OCI-LY7 (cell line): ENCODE measurements around the gene SOX2. TPM values are rescaled to one million over a fixed set of nuclear protein-coding genes. Genes with fewer than 3 reads are reported as not detected.

Experiments used
- BruUV-seq: library from RNA; stranded (reverse); fragments of 400-500 nt; replicated peaks from 2 replicates; lab custom pipeline; 2021; lab: Mats Ljungman, UMichigan
- CTCF ChIA-PET: fragments of 300-600 bp; sonication (Branson Sonifier 250); formaldehyde crosslinking; loops from one replicate; lab custom pipeline; 2022; ENCODE audit warnings: antibody characterized with exemption; ENCODE audit not compliant: unreplicated experiment; lab: Charles Lee
- POLR2A ChIA-PET: fragments of 300-600 bp; sonication (Branson Sonifier 250); formaldehyde crosslinking; loops from one replicate; lab custom pipeline; 2022; ENCODE audit warnings: antibody characterized with exemption; lab: Charles Lee
- DNase-seq: peaks from one replicate; pipeline ENCODE4 v3.0.0-alpha.2; 2015; ENCODE audit warnings: low spot score
- H2AFZ ChIP-seq: fragments of 200-600 bp; sonication (generic), shearing (Covaris generic); 2 replicates; pipeline ENCODE4 v1.6.1; 2014; ENCODE audit warnings: mild to moderate bottlenecking, antibody characterized with exemption, low read length, moderate library complexity
- H3K27ac ChIP-seq: fragments of 200-600 bp; sonication (generic); 2 replicates; pipeline ENCODE4 v1.5.1; 2014; ENCODE audit warnings: mixed run types, low read depth, mild to moderate bottlenecking, moderate library complexity, low read length, inconsistent platforms; ENCODE audit not compliant: poor library complexity, severe bottlenecking
- H3K36me3 ChIP-seq: fragments of 200-600 bp; sonication (generic); 2 replicates; pipeline ENCODE4 v1.6.1; 2014; ENCODE audit warnings: mild to moderate bottlenecking, antibody characterized with exemption, low read length, moderate library complexity, mixed read lengths; ENCODE audit not compliant: insufficient read depth
- H3K4me1 ChIP-seq: fragments of 200-600 bp; sonication (generic); 2 replicates; pipeline ENCODE4 v1.5.1; 2014; ENCODE audit warnings: mild to moderate bottlenecking, low read length; ENCODE audit not compliant: insufficient read depth, poor library complexity, severe bottlenecking
- H3K4me2 ChIP-seq: fragments of 200-600 bp; sonication (generic); 2 replicates; pipeline ENCODE4 v1.6.1; 2014; ENCODE audit warnings: mild to moderate bottlenecking, low read length
- H3K4me3 ChIP-seq: fragments of 200-600 bp; sonication (generic); 2 replicates; pipeline ENCODE4 v1.5.1; 2014; ENCODE audit warnings: mild to moderate bottlenecking, low read depth, low read length; ENCODE audit not compliant: poor library complexity, severe bottlenecking
- H3K79me2 ChIP-seq: fragments of 200-600 bp; sonication (generic); 2 replicates; pipeline ENCODE4 v1.6.1; 2016; ENCODE audit warnings: low read depth, mild to moderate bottlenecking, low read length, moderate library complexity, mixed read lengths; ENCODE audit not compliant: insufficient read depth
- H3K9me2 ChIP-seq: fragments of 200-600 bp; sonication (generic); 2 replicates; pipeline ENCODE4 v1.6.1; 2016; ENCODE audit warnings: mild to moderate bottlenecking, low read length, mixed read lengths; ENCODE audit not compliant: insufficient read depth
- H3K9me3 ChIP-seq: fragments of 200-600 bp; sonication (generic); 2 replicates; pipeline ENCODE4 v1.6.1; 2014; ENCODE audit warnings: mild to moderate bottlenecking, mixed run types, low read length, mixed read lengths
- H4K20me1 ChIP-seq: fragments of 200-600 bp; sonication (generic); 2 replicates; pipeline ENCODE4 v1.6.1; 2014; ENCODE audit warnings: mild to moderate bottlenecking, antibody characterized with exemption, low read length, moderate library complexity, mixed read lengths; ENCODE audit not compliant: insufficient read depth
- CTCF ChIP-seq: fragments of 200-600 bp; sonication (generic); conservative IDR thresholded peaks from 2 replicates; pipeline ENCODE4 v1.5.1; 2014; ENCODE audit warnings: mild to moderate bottlenecking, antibody characterized with exemption, low read length, moderate library complexity, mixed read lengths
- EZH2phosphoT487 ChIP-seq: fragments of 200-600 bp; sonication (generic); IDR thresholded peaks from 2 replicates; pipeline ENCODE4 v1.6.1; 2018; ENCODE audit warnings: low read depth, borderline replicate concordance, mild to moderate bottlenecking, mixed run types, antibody characterized with exemption, low read length, moderate library complexity, mixed read lengths
- intact Hi-C: fragments of 100-400 bp; cut with micrococcal nuclease; formaldehyde crosslinking; loops from one replicate; pipeline ENCODE4 v1.10.0; 2022; ENCODE audit not compliant: unreplicated experiment
- total RNA-seq, 2 experiments: library from RNA; depleted of rRNA in 1 of 2; stranded (reverse); fragments of >200 nt in 1 of 2; shearing (Covaris generic) in 1 of 2; gene quantifications; 2 replicates each; pipeline ENCODE4 v1.2.3, GENCODE V29; 2014 to 2022

The SOX2 gene
- total RNA-seq, 2 experiments from 2014 or later, result 11.3 to 33.5 TPM

DNA sequence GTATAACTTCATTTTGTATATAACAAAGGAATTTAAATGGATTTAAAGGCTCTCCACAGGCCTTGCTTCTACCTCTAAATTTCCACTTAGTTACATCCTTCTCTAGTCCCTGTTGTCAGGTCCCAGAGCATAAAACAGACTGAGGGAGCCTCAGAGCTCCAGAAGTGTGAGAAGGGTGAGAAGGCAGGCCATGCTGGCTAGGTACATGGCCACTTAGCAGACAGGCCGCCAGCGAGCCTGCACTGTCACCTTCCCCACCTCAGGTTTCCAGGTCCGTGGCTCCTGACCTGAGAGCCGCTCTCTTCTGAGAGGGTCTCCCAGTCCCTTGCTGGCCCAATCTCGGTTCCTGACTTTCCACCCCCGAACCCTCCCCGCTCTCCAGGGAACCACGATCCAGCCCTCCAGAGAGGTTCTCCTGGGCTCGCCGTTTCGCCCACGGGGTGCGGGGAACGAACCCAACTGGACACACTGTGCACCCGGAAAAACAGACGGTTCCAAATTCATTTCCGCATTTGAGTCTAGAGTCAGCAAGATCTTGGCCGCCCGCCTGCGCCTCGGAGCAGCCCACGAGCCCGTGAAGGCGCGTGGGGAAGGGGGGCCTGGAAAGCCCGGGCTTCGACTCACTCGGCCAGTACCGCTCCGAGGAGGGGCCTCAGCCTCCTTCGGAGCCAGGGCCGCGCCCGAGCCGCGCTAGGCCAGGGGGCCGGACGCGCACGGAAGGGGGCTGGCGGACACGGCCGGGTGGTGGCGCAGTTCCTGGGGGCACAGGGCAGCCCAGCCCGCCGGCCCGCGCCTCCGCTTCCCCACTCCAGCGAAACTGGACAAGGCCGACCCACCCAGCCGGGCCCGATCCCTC lies 16.7 kb upstream of the SOX2 start:
- no peaks in the 10 kb centered on the region for H3K9me2 ChIP-seq
- H3K4me3 ChIP-seq, result no peak overlapping the region
- ChIA-PET CTCF (no interaction called here), POLR2A (no interaction called here)
- H3K4me2 ChIP-seq, result no peak overlapping the region
- no peak overlapping the region for H3K27ac ChIP-seq
- H3K9me3 ChIP-seq, result no peaks in the 10 kb centered on the region
- H3K4me1 ChIP-seq, result peaks cover 6% of the 10 kb centered on the region
- no TSS peak for BruUV-seq
- TF ChIP-seq CTCF (no peak), EZH2phosphoT487 (no peak)
- no peak for DNase-seq
- H3K36me3 ChIP-seq, result no peaks in the 10 kb centered on the region
- no peaks in the 10 kb centered on the region for H4K20me1 ChIP-seq
- H2AFZ ChIP-seq, result no peak overlapping the region
- intact Hi-C loops, result no loop called here
- no peaks in the 10 kb centered on the region for H3K79me2 ChIP-seq

DNA sequence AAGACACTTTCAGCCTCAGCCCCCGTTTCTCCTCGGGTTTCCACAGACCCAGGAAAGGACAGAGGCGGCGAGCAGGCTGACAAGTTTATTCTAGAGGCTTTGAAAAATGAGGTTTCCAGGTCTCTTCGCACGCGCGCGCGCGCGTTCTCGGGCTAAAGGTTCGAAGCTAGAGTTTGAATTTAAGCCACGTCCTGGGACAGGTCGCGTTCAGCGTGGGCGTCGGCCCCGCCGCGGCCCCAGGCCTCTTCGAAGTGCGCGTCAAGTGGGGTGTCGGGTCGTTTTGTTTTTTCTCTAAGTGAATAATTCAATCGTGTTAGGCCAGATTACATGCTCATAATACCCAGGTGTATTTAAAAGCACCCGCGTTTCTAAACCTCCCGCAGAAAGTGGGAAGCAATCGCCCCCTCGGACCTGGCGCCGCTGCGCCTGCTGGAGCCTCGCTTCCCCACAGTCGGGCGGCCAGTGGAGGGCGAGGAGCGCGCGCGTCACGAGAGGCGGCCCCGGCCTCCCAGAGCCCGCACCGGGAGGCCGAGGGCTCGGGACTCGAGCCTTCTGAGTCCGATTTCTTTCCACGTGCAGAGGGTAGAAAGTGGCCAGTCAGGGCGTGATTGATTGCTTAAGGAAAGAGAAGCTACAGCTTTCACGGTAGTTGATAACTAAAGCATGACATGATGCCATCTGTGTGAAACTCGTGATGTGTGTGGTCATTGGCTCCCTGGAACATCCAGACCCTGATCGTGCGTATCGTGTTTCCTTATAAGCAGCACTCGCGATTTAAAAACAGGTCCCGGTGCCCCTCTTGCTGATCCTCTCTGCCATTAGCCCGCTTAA lies 15.8 kb upstream of the SOX2 start:
- no peak for DNase-seq
- TF ChIP-seq EZH2phosphoT487, result no peak
- TF ChIP-seq CTCF, result no peak
- Histone ChIP-seq H4K20me1 (no peaks in the 10 kb centered on the region), H3K9me3 (no peaks in the 10 kb centered on the region), H3K79me2 (no peaks in the 10 kb centered on the region), H3K9me2 (no peaks in the 10 kb centered on the region), H3K4me2 (no peak overlapping the region), H2AFZ (no peak overlapping the region), H3K4me1 (peaks cover 14% of the 10 kb centered on the region), H3K36me3 (no peaks in the 10 kb centered on the region), H3K27ac (no peak overlapping the region), H3K4me3 (no peak overlapping the region)
- CTCF ChIA-PET, result no interaction called here
- POLR2A ChIA-PET, result interaction anchor here (0.7 kb wide), 1 partner anchor 19 kb away, joined by 4 read pairs; no protein-coding TSS in a partner anchor
- no TSS peak for BruUV-seq
- intact Hi-C loops, result no loop called here
